HUDEP-2 (cell line): ENCODE measurements around the gene SEC31B.

ENCODE experiments used
- DNase-seq, 76 experiments: peaks; one replicate each; lab custom pipeline; 2025; ENCODE audit not compliant: unreplicated experiment in 76 of 76; lab: John Stamatoyannopoulos, UW

SEC31B gene

DNA sequence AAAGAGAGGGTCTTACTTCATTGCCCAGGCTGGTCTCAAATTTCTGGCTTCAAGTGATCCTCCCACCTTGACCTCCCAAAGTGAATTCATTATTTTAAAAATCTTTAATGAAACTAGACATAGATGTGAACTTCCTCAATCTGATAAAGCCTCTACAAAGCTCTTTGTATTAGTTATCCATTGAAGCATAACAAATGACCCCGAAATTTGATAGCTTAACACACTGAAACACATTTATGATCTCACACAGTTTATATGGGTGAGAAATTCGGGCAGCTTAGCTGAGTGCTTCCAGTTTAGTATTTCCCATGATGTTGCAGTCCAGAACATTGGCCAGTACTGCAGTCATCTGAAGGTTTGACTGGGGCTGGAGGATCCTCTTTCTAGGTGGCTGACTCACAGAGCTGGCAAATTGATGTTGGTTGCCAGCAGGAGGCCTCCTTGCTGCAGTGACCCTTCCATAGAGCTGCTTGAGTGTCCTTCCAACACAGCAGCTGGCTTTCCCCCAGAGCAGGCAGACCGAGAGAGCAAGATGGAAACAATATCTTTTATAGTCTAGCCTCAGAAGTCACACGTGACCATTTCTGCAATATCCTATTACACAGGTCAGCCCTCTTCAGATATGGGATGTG, 73.4 kb downstream of the SEC31B start:
- DNase-seq, result peak in 2 of 76 experiments; percentile 10 to 25

- DNase-seq, result no peak
Measured at GRCh38 chr10:100442548-100442947, 77.1 kb downstream of the SEC31B start.

GRCh38 chr10:100438674-100439315, 80.9 kb downstream of the SEC31B start:
- DNase-seq, result no peak
